Left colon (tissue), 2 donors: ENCODE results near the gene CXCR6. TPM values are rescaled to one million over a fixed set of nuclear protein-coding genes. Genes with fewer than 3 reads are reported as not detected.

Source experiments
- ATAC-seq: fragments of 200-7000 bp; cut with Tn5 transposase; one replicate; pipeline ENCODE4 v1.9.1; 2020; ENCODE audit warnings: mild to moderate bottlenecking, moderate library complexity
- DNase-seq, 2 donors: peaks; one replicate each; pipeline ENCODE4 v3.0.0-alpha.2; 2020
- intact Hi-C, 2 donors: fragments of 100-400 bp; cut with DNase I in 1 of 2; cut with micrococcal nuclease in 1 of 2; formaldehyde crosslinking; loops; one replicate each; pipeline versions ENCODE4 v1.11.2 to v1.14.0; 2022; cut with DNase I, micrococcal nuclease
- total RNA-seq, 2 donors: library from RNA; stranded (reverse); fragmentation: NEBNext Ultra II Directional; extraction: Animal tissue kit (Norgen Biotek cat#: 25700); gene quantifications; one replicate each; pipeline ENCODE4 v1.2.1, GENCODE V29; 2021
- donor health status: DM: no; HTN: no; CAD: no.
- donor health status: DM: yes; HTN: yes; CAD: no.

The CXCR6 gene
- total RNA-seq, 2 donors from 2014 or later = 0.67 to 1.1 TPM

- intact Hi-C loops = no loop called here
- DNase-seq (no peak), ATAC-seq (no peak)
Measured at GRCh38 chr3:45960289-45960688, 17.0 kb downstream of the CXCR6 start.

GRCh38 chr3:45962033-45962432 is 18.8 kb downstream of the CXCR6 start:
- DNase-seq = no peak
- no peak for ATAC-seq
- intact Hi-C loops = no loop called here

GRCh38 chr3:45964139-45964538 is 20.9 kb downstream of the CXCR6 start:
- ATAC-seq = no peak
- intact Hi-C loops = no loop called here
- no peak for DNase-seq

- intact Hi-C loops = no loop called here
- no peak for ATAC-seq
Measured at GRCh38 chr3:45965253-45965652, 22.0 kb downstream of the CXCR6 start.

GRCh38 chr3:45965653-45966052 is 22.4 kb downstream of the CXCR6 start:
- ATAC-seq (no peak), DNase-seq (no peak)
- intact Hi-C loops = no loop called here

More at GRCh38 chr3:45965253-45965652, 22.0 kb downstream of the CXCR6 start:
- DNase-seq = no peak

GRCh38 chr3:45966371-45966791 is 23.1 kb downstream of the CXCR6 start:
- no peak for ATAC-seq
- intact Hi-C loops = no loop called here
- DNase-seq = no peak

- ATAC-seq = no peak
- DNase-seq = no peak
- intact Hi-C loops = no loop called here
Measured at GRCh38 chr3:45966950-45967640, 23.8 kb downstream of the CXCR6 start.

GRCh38 chr3:45967724-45968123 is 24.5 kb downstream of the CXCR6 start:
- no peak for DNase-seq
- intact Hi-C loops = no loop called here
- ATAC-seq = no peak

- ATAC-seq (no peak), DNase-seq (no peak)
- intact Hi-C loops = no loop called here
Measured at GRCh38 chr3:45968149-45968548, 24.9 kb downstream of the CXCR6 start.

- DNase-seq = no peak
- intact Hi-C loops = no loop called here
Measured at GRCh38 chr3:45968706-45969105, 25.4 kb downstream of the CXCR6 start.

GRCh38 chr3:45969116-45969515 is 25.9 kb downstream of the CXCR6 start:
- intact Hi-C loops = no loop called here
- ATAC-seq = no peak

More at GRCh38 chr3:45968706-45969105, 25.4 kb downstream of the CXCR6 start:
- no peak for ATAC-seq

GRCh38 chr3:45969953-45970352 is 26.7 kb downstream of the CXCR6 start:
- no peak for ATAC-seq
- intact Hi-C loops = no loop called here
- no peak for DNase-seq

More at GRCh38 chr3:45969116-45969515, 25.9 kb downstream of the CXCR6 start:
- DNase-seq = no peak

GRCh38 chr3:45972534-45973402 is 29.5 kb downstream of the CXCR6 start:
- intact Hi-C loops = no loop called here
- no peak for DNase-seq
- peak; percentile 21 for ATAC-seq

GRCh38 chr3:45974686-45975085 is 31.4 kb downstream of the CXCR6 start:
- ATAC-seq = no peak
- intact Hi-C loops = no loop called here
- no peak for DNase-seq

GRCh38 chr3:45975686-45976085 is 32.4 kb downstream of the CXCR6 start:
- intact Hi-C loops = no loop called here
- peak; percentile 31 for ATAC-seq
- no peak for DNase-seq

- DNase-seq (no peak), ATAC-seq (peak; percentile 4)
- intact Hi-C loops = no loop called here
Measured at GRCh38 chr3:45976191-45977091, 33.2 kb downstream of the CXCR6 start.

- DNase-seq (peak; percentile 90), ATAC-seq (peak; percentile 80)
Measured at GRCh38 chr3:45978006-45978761, 34.9 kb downstream of the CXCR6 start.

GRCh38 chr3:45979378-45979777 is 36.1 kb downstream of the CXCR6 start:
- peak; percentile 85 for ATAC-seq
- intact Hi-C loops = no loop called here
- DNase-seq = no peak

More at GRCh38 chr3:45978006-45978761, 34.9 kb downstream of the CXCR6 start:
- intact Hi-C loops = no loop called here
